Adipocyte (in vitro differentiated cells): ENCODE data around the gene ADGRB2.

ENCODE experiments used
- DNase-seq: peaks from one replicate; pipeline ENCODE4 v3.0.0-alpha.2; 2015; ENCODE audit warnings: low read depth
- H3K27me3 ChIP-seq: replicated peaks from 2 replicates; pipeline ENCODE4 v1.7.0; 2013; ENCODE audit warnings: mild to moderate bottlenecking, low read length, moderate library complexity; ENCODE audit not compliant: control insufficient read depth, insufficient read depth
- H3K36me3 ChIP-seq: 2 replicates; pipeline ENCODE4 v1.7.0; 2013; ENCODE audit warnings: low read length, mild to moderate bottlenecking, moderate library complexity; ENCODE audit not compliant: control insufficient read depth, insufficient read depth, severe bottlenecking
- H3K4me1 ChIP-seq: 2 replicates; pipeline ENCODE4 v1.7.0; 2013; ENCODE audit warnings: mild to moderate bottlenecking, low read length, moderate library complexity; ENCODE audit not compliant: control insufficient read depth, insufficient read depth
- H3K4me3 ChIP-seq: 2 replicates; pipeline ENCODE4 v1.7.0; 2013; ENCODE audit warnings: mild to moderate bottlenecking, low read length, moderate library complexity
- H3K9ac ChIP-seq: 2 replicates; pipeline ENCODE4 v1.7.0; 2013; ENCODE audit warnings: mild to moderate bottlenecking, low read length, moderate library complexity
- H3K9me3 ChIP-seq: 2 replicates; pipeline ENCODE4 v1.7.0; 2013; ENCODE audit warnings: mild to moderate bottlenecking, low read length, moderate library complexity; ENCODE audit not compliant: control insufficient read depth

ADGRB2 gene

DNA sequence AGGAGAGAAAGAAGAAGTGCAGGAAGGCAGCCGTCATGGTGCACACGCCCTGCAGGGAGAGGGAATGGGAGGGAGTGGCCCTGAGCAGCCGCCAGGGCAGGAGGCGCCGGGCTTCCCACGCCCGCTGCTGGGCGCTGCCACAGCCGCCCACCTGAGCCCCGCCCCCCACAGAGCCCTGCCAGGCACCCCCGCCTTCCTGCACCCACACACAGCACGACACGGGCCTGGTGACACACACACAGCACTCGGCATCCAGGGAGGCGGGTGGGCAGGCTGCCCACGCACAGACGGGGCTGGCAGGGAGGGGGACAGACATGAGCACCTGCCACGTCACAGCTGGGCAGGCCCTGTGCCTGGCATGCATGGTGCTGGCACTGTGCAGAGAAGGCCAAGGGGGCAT lies 27.5 kb downstream of the ADGRB2 start:
- H3K27me3 ChIP-seq: no peaks in the 10 kb centered on the region
- no peak overlapping the region for H3K9ac ChIP-seq
- no peaks in the 10 kb centered on the region for H3K9me3 ChIP-seq
- no peak for DNase-seq
- H3K36me3 ChIP-seq: peaks cover 14% of the 10 kb centered on the region
- no peaks in the 10 kb centered on the region for H3K4me1 ChIP-seq
- H3K4me3 ChIP-seq: no peak overlapping the region

GRCh38 chr1:31735571-31735970 lies 28.6 kb downstream of the ADGRB2 start:
- no peak overlapping the region for H3K9ac ChIP-seq
- H3K36me3 ChIP-seq: peaks cover 20% of the 10 kb centered on the region
- no peak for DNase-seq
- no peaks in the 10 kb centered on the region for H3K9me3 ChIP-seq
- no peaks in the 10 kb centered on the region for H3K4me1 ChIP-seq
- no peak overlapping the region for H3K4me3 ChIP-seq
- H3K27me3 ChIP-seq: no peaks in the 10 kb centered on the region

DNA sequence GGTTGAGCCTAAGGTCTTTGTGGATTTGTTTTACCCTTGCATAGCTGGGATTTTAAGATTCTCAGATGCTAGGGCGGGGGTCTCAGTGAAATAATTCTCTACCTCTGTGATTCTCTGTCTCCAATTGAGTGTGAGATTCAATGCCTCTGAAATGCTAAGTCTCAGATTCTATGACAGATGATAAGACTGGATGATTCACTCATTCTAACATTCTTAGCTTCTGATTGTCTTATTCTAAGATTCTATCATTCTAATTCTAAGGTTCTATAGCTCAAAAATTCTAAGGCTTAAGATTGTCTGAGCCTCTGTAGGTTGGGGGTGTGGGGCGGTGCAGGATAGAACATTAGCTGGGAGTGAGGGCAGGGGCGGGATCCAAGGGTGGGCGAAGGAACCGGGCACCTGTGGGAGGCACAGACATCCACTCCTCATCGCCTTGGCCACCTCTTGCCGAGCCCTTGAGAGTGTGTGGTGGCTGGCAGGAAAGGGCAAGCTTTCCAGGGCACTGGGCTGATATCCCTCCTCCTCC lies 29.5 kb downstream of the ADGRB2 start:
- H3K9me3 ChIP-seq: no peaks in the 10 kb centered on the region
- no peaks in the 10 kb centered on the region for H3K27me3 ChIP-seq
- H3K9ac ChIP-seq: no peak overlapping the region
- no peaks in the 10 kb centered on the region for H3K4me1 ChIP-seq
- DNase-seq: no peak
- peaks cover 27% of the 10 kb centered on the region for H3K36me3 ChIP-seq
- H3K4me3 ChIP-seq: no peak overlapping the region

DNA sequence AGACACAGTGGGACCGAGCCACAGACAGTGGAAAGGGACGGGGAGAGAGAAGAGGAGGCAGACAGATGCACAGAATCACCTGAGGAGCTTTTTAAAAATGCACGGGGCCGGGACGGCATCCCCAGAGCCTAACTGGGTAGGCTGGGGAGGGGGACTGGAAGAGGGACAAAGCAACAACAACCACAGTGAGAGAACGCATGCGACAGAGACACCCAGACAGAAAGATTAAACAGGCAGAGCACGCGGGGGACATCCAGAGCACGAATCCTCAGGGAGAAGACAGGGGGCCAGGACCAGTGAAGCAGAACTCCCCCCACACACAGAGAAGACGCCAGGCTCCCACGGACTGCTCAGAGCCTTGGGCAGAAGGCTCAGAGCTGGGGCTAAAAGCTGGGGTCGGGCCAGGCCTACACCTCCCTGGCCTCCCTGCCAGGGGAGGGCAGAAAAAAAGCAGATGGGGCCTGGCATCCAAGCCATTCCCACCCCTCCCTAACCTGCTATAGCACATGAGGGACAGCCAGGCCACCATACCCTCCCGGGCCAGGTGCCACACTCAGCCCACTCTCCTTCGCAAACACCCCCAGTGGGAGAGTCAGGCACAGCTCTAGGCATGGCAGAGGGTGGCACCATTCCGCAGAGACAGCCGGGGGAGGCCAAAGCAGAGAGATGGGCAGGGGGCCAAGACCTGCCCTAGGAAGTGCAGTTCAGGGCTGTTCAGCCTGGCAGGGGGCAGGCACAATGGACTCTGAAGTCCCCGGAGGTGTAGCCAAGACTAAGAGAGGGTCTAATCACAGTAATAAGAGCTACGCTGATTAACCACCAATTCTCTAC lies 30.5 kb downstream of the ADGRB2 start:
- H3K4me3 ChIP-seq: no peak overlapping the region
- H3K9me3 ChIP-seq: no peaks in the 10 kb centered on the region
- no peaks in the 10 kb centered on the region for H3K27me3 ChIP-seq
- H3K4me1 ChIP-seq: no peaks in the 10 kb centered on the region
- H3K36me3 ChIP-seq: peaks cover 21% of the 10 kb centered on the region
- no peak overlapping the region for H3K9ac ChIP-seq
- DNase-seq: no peak

GRCh38 chr1:31732751-31733289 lies 31.3 kb downstream of the ADGRB2 start:
- Histone ChIP-seq H3K27me3 (no peaks in the 10 kb centered on the region), H3K9me3 (no peaks in the 10 kb centered on the region), H3K4me1 (no peaks in the 10 kb centered on the region), H3K4me3 (no peak overlapping the region), H3K9ac (no peak overlapping the region), H3K36me3 (peaks cover 20% of the 10 kb centered on the region)
- no peak for DNase-seq

DNA sequence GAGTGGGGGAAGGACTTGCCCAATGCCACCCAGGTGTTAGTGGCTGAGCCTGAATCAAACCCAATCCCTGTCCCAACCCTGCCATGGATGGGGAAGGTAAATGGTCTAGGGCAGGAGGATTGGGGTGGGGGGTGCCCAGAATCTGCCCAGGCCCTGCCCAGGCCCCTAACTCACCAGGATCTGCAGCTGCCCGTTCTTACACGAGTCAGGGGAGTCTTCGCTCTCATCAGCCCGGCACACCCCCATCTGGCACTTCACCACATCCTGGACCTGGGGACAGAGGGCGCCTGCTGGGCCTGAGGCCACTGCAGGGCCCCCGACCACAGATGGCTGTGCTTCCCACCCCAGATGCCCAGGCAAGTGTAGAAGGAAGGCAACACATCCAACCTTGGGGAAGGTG lies 31.8 kb downstream of the ADGRB2 start:
- no peaks in the 10 kb centered on the region for H3K9me3 ChIP-seq
- H3K4me3 ChIP-seq: no peak overlapping the region
- H3K9ac ChIP-seq: no peak overlapping the region
- DNase-seq: no peak
- no peaks in the 10 kb centered on the region for H3K4me1 ChIP-seq
- H3K36me3 ChIP-seq: peaks cover 17% of the 10 kb centered on the region
- no peaks in the 10 kb centered on the region for H3K27me3 ChIP-seq

DNA sequence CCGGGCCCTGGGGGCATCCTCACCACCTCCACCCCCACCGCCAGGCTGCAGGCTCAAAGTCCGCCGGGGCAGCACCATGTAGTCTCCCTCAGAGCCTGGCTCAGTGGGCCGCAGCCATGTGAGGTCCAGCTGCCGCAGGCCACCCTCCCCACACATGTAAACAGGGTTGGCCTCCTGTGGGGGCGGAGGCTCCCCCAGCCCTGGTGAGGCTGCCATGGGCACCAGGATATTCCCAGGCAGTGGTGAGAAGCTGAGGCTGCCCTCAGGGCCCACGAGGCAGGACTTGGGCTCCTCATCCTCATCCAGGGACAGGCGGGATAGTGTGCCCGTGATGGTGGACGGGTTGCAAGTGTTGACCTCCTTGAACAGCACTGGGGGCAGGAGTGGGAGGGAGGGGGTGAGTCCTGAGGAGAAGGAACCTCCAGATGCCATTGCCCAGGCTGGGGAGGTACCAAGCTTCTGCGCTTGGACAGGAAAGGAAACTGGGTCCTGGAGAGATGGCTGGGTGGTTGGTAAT lies 33.0 kb downstream of the ADGRB2 start:
- Histone ChIP-seq H3K4me1 (no peaks in the 10 kb centered on the region), H3K36me3 (peaks cover 14% of the 10 kb centered on the region), H3K9ac (no peak overlapping the region), H3K9me3 (no peaks in the 10 kb centered on the region), H3K4me3 (no peak overlapping the region), H3K27me3 (no peaks in the 10 kb centered on the region)
- DNase-seq: no peak

GRCh38 chr1:31730336-31731048 lies 33.6 kb downstream of the ADGRB2 start:
- H3K4me1 ChIP-seq: no peaks in the 10 kb centered on the region
- H3K36me3 ChIP-seq: peaks cover 14% of the 10 kb centered on the region

GRCh38 chr1:31727849-31728248 lies 36.3 kb downstream of the ADGRB2 start:
- Histone ChIP-seq H3K27me3 (no peaks in the 10 kb centered on the region), H3K4me3 (no peak overlapping the region), H3K36me3 (peaks cover 14% of the 10 kb centered on the region), H3K4me1 (peaks cover 6% of the 10 kb centered on the region), H3K9me3 (no peaks in the 10 kb centered on the region), H3K9ac (no peak overlapping the region)
- DNase-seq: no peak

More at GRCh38 chr1:31730336-31731048, 33.6 kb downstream of the ADGRB2 start:
- no peak for DNase-seq
- Histone ChIP-seq H3K9me3 (no peaks in the 10 kb centered on the region), H3K27me3 (no peaks in the 10 kb centered on the region), H3K4me3 (no peak overlapping the region), H3K9ac (no peak overlapping the region)

- Histone ChIP-seq H3K9me3 (no peaks in the 10 kb centered on the region), H3K4me1 (peaks cover 6% of the 10 kb centered on the region), H3K4me3 (no peak overlapping the region), H3K36me3 (peaks cover 14% of the 10 kb centered on the region), H3K27me3 (no peaks in the 10 kb centered on the region), H3K9ac (no peak overlapping the region)
- DNase-seq: no peak
Observed at GRCh38 chr1:31727195-31727594, 36.9 kb downstream of the ADGRB2 start.

DNA sequence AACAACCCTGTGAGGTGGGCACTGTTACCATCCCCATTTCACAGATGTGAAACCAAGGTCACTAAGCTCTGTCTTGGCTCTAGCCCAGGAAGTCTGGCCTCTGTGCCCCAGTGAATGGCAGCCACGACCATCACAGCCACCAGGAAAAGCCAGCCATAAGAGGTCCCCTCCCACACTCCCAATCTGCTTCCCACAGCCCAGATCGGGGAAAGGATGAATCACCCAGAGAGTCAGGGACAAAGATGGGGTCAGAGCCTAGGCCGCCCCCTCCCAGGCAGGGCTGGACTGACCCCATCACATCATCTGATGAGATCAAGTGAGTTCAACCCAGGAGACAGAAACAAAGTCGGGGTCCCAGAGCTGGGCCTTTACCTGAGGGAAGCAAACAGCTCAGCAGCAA lies 37.4 kb downstream of the ADGRB2 start:
- Histone ChIP-seq H3K27me3 (no peaks in the 10 kb centered on the region), H3K4me3 (no peak overlapping the region), H3K9ac (no peak overlapping the region), H3K36me3 (peaks cover 14% of the 10 kb centered on the region), H3K9me3 (no peaks in the 10 kb centered on the region), H3K4me1 (peaks cover 6% of the 10 kb centered on the region)
- no peak for DNase-seq
